Ectodermal cell (in vitro differentiated cells): ENCODE results near the gene MYRFL.
"Not testable (repeated sequence)": the region's sequence is repeated elsewhere in the genome, so short reads cannot be mapped to it uniquely, and the experiment has no call there.

ENCODE experiments used
- H3K27ac ChIP-seq: 2 replicates; pipeline ENCODE4 v1.7.0; 2013; ENCODE audit warnings: mild to moderate bottlenecking, low read depth, low read length; ENCODE audit not compliant: insufficient read depth, poor library complexity, severe bottlenecking
- H3K27me3 ChIP-seq: 2 replicates; pipeline ENCODE4 v1.7.0; 2013; ENCODE audit warnings: mild to moderate bottlenecking, low read length; ENCODE audit not compliant: insufficient read depth, control insufficient read depth, poor library complexity, severe bottlenecking
- H3K36me3 ChIP-seq: one replicate; pipeline ENCODE4 v1.7.0; 2013; ENCODE audit warnings: low read length; ENCODE audit not compliant: control insufficient read depth, insufficient read depth
- H3K4me1 ChIP-seq: one replicate; pipeline ENCODE4 v1.7.0; 2013; ENCODE audit warnings: low read length; ENCODE audit not compliant: control insufficient read depth, insufficient read depth
- H3K4me3 ChIP-seq: 2 replicates; pipeline ENCODE4 v1.7.0; 2013; ENCODE audit warnings: low read depth, low read length, control low read depth; ENCODE audit not compliant: insufficient read depth
- H3K9me3 ChIP-seq: 2 replicates; pipeline ENCODE4 v1.7.0; 2013; ENCODE audit warnings: mild to moderate bottlenecking, low read length, moderate library complexity; ENCODE audit not compliant: control insufficient read depth
- WGBS, 2 experiments: methylation state at CpG; one replicate each; pipeline ENCODE4 v1.1.7; 2013; ENCODE audit warnings: missing lambda C conversion rate in 2 of 2; 5-methylcytosine and 5-hydroxymethylcytosine counted together

MYRFL gene

GRCh38 chr12:69840727-69841126 is 15.7 kb downstream of the MYRFL start:
- WGBS, 2 experiments = 84 to 89% methylated on average over 3 of the region's 3 CpGs
- Histone ChIP-seq H3K27me3 (no peaks in the 10 kb centered on the region), H3K4me1 (no peaks in the 10 kb centered on the region), H3K4me3 (no peak overlapping the region), H3K9me3 (no peaks in the 10 kb centered on the region), H3K36me3 (no peaks in the 10 kb centered on the region), H3K27ac (no peak overlapping the region)

DNA sequence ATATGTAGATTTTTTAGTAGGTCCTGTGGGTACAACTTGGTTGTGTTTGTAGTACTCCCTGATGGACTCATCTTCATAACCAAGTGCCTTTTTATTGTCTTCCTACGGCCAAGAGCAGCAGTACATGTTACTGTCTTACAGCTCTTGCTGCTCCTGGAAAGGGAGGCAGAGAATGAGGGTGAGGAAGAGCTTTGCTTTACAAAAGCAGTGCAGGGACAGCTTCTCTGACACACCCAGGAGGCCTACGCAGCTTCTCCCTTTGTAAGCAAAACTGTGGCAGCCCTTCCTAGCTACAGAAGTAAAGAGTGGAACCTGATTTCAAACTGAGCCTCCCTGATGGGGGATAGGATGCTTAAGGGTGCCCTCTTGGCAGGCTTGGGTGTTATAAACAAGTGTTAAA is 18.6 kb downstream of the MYRFL start:
- Histone ChIP-seq H3K4me3 (no peak overlapping the region), H3K9me3 (no peaks in the 10 kb centered on the region), H3K36me3 (no peaks in the 10 kb centered on the region), H3K27ac (no peak overlapping the region), H3K4me1 (no peaks in the 10 kb centered on the region), H3K27me3 (no peaks in the 10 kb centered on the region)
- WGBS, 2 experiments = 65 to 73% methylated on average over 2 of the region's 2 CpGs

- no peaks in the 10 kb centered on the region for H3K9me3 ChIP-seq
- WGBS, 2 experiments = 94 to 96% methylated on average over 7 of the region's 7 CpGs
- H3K4me3 ChIP-seq = no peak overlapping the region
- no peaks in the 10 kb centered on the region for H3K36me3 ChIP-seq
- H3K4me1 ChIP-seq = no peaks in the 10 kb centered on the region
- no peak overlapping the region for H3K27ac ChIP-seq
- H3K27me3 ChIP-seq = no peaks in the 10 kb centered on the region
These were observed 19.4 kb downstream of the MYRFL start for GRCh38 chr12:69844416-69844815.

DNA sequence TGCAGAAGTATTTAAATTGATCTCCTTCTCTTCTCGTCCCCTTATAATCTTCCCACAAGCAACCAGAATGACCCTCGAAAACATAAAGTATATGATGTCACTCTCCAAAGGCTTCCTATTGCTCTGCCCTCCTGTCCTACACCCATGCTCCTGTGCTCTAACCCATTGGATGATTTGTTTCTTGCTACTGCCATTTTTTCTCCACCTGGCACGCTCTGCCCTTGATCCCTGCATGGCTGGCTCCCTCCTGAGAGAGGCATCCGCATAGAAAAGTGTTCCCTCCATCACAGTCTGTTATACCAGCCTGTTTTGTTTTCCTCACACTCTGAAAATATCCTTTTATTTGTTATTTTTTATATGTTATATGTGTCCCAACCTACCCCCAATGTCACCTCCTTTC is 19.8 kb downstream of the MYRFL start:
- no peaks in the 10 kb centered on the region for H3K4me1 ChIP-seq
- H3K4me3 ChIP-seq = no peak overlapping the region
- no peaks in the 10 kb centered on the region for H3K9me3 ChIP-seq
- no peak overlapping the region for H3K27ac ChIP-seq
- no peaks in the 10 kb centered on the region for H3K36me3 ChIP-seq
- WGBS, 2 experiments = 92 to 93% methylated on average over 4 of the region's 4 CpGs
- H3K27me3 ChIP-seq = no peaks in the 10 kb centered on the region

GRCh38 chr12:69846976-69847375 is 21.9 kb downstream of the MYRFL start:
- Histone ChIP-seq H3K4me3 (no peak overlapping the region), H3K36me3 (no peaks in the 10 kb centered on the region), H3K27ac (no peak overlapping the region), H3K9me3 (no peaks in the 10 kb centered on the region), H3K4me1 (no peaks in the 10 kb centered on the region), H3K27me3 (no peaks in the 10 kb centered on the region)

DNA sequence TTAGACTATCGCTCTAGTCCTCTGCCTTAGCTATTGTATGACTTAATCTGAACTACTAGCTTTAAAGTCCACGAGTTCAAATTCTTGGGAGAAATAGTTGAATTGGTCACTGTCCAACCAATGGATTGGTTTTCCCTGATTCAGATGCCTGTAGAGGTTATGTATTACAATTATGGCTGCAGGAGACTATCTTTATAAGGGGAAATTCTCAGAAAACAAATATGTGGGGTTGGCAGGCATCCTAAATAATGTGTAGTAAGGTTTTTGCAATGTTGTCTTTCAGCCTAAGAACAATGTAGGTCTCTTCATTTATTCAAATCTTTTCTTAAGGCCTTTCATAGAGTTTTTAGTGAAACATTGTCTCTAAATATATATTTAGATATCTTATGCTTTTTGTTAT is 26.9 kb downstream of the MYRFL start:
- WGBS, 2 experiments = 98 to 99% methylated on average over 2 of the region's 2 CpGs
- H3K36me3 ChIP-seq = no peaks in the 10 kb centered on the region
- no peaks in the 10 kb centered on the region for H3K4me1 ChIP-seq
- H3K9me3 ChIP-seq = no peaks in the 10 kb centered on the region
- H3K27me3 ChIP-seq = no peaks in the 10 kb centered on the region
- H3K27ac ChIP-seq = no peak overlapping the region
- no peak overlapping the region for H3K4me3 ChIP-seq

DNA sequence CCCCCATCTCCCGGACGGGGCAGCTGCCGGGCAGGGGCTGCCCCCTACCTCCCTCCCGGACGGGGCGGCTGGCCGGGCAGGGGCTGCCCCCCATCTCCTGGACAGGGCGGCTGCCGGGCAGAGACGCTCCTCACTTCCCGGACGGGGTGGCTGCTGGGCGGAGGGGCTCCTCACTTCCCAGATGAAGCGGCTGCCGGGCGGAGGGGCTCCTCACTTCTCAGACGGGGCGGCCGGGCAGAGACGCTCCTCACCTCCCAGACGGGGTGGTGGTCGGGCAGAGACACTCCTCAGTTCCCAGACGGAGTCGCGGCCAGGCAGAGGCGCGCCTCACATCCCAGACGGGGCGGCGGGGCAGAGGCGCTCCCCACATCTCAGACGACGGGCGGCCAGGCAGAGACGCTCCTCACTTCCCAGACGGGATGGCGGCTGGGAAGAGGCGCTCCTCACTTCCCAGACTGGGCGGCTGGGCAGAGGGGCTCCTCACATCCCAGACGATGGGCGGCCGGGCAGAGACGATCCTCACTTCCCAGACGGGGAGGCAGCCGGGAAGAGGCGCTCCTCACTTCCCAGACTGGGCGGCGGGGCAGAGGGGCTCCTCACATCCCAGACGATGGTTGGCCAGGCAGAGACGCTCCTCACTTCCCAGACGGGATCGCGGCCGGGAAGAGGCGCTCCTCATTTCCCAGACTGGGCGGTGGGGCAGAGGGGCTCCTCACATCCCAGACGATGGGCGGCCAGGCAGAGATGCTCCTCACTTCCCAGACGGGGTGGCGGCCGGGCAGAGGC is 28.3 kb downstream of the MYRFL start:
- not testable (repeated sequence) for H3K27ac ChIP-seq, H3K36me3 ChIP-seq, H3K4me1 ChIP-seq, H3K4me3 ChIP-seq, H3K9me3 ChIP-seq, H3K27me3 ChIP-seq
- 94 to 95% methylated on average over 58 to 61 of the region's 61 CpGs for WGBS, 2 experiments

DNA sequence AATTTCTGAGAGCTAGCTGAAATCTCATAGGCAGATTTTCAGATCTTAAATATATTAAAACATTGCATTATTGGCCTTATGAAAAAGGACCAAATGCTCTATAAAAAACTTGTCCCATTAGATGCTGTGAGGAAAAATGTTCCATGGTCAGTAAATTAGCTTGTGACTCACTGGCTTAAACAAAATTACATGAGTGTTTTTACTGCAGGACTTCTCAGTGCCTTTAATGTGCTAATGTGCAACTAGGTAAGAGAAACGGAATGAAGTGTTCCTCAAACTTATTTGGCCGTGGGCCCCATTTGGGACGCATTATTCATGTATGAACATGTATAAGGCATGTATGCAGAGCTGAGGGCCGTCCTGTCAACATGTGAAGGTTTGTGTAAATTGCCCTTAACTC is 41.7 kb downstream of the MYRFL start:
- Histone ChIP-seq H3K27ac (no peak overlapping the region), H3K36me3 (no peaks in the 10 kb centered on the region), H3K4me1 (no peaks in the 10 kb centered on the region), H3K4me3 (no peak overlapping the region), H3K9me3 (no peaks in the 10 kb centered on the region), H3K27me3 (no peaks in the 10 kb centered on the region)
- WGBS, 2 experiments = 90 to 93% methylated on average over 4 of the region's 4 CpGs

DNA sequence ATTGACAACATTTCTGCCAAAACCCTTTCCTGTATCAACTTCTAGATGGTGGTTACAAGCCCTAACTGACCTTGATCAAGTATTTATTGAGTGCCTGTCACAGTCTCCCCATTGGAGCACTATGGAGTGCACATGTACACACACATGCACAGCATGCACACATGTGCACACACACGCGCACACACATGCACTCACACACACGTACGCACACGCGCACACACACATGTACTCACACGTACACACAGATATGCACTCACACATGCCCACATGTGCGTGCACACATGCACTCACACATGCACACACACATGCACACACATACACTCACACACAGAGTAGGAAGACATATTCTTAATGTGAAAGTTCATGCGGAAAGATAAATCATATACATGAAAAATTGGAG is 43.7 kb downstream of the MYRFL start:
- Histone ChIP-seq H3K36me3 (no peaks in the 10 kb centered on the region), H3K4me3 (no peak overlapping the region), H3K9me3 (no peaks in the 10 kb centered on the region), H3K4me1 (no peaks in the 10 kb centered on the region), H3K27ac (no peak overlapping the region), H3K27me3 (no peaks in the 10 kb centered on the region)
- 84 to 88% methylated on average over 8 to 9 of the region's 9 CpGs for whole genome bisulfite sequencing, 2 experiments

GRCh38 chr12:69872804-69873203 is 47.8 kb downstream of the MYRFL start:
- no peak overlapping the region for H3K4me3 ChIP-seq
- H3K36me3 ChIP-seq = no peaks in the 10 kb centered on the region
- WGBS, 2 experiments = 50 to 67% methylated on average over 2 to 3 of the region's 3 CpGs
- no peaks in the 10 kb centered on the region for H3K27me3 ChIP-seq
- H3K27ac ChIP-seq = no peak overlapping the region
- no peaks in the 10 kb centered on the region for H3K9me3 ChIP-seq
- no peaks in the 10 kb centered on the region for H3K4me1 ChIP-seq

DNA sequence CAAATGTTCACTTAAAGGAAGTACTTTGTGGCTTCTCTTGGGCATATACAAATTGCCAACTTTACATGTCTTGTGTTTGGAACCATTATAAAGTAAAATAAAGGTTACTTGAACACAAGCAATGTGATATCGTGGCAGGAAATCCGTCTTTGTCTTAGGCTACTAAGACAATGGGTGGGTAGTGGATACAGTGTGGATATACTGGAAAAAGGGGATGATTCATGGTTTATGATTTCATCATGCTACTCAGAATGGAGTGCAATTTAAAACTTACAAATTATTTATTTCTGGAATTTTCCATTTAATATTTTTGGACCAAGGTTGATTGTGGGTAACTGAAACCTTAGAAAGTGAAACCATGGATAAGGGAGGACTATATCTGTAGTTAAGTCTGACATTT is 48.4 kb downstream of the MYRFL start:
- H3K4me1 ChIP-seq = no peaks in the 10 kb centered on the region
- WGBS, 2 experiments = 100% methylated on average over 2 of the region's 2 CpGs
- no peak overlapping the region for H3K27ac ChIP-seq
- H3K9me3 ChIP-seq = no peaks in the 10 kb centered on the region
- H3K27me3 ChIP-seq = no peaks in the 10 kb centered on the region
- H3K4me3 ChIP-seq = no peak overlapping the region
- no peaks in the 10 kb centered on the region for H3K36me3 ChIP-seq
